Nephron progenitor cell (in vitro differentiated cells): Measurements from ENCODE around the gene ZNF280C.

ENCODE experiments used
- DNase-seq: peaks from one replicate; pipeline ENCODE4 v3.0.0; 2021
- H3K27ac Mint-ChIP-seq: 2 replicates; pipeline ENCODE4 v1.8.0; 2021; ENCODE audit warnings: mild to moderate bottlenecking, moderate library complexity, mixed read lengths
- H3K27me3 Mint-ChIP-seq: 2 replicates; pipeline ENCODE4 v1.8.0; 2021; ENCODE audit warnings: mild to moderate bottlenecking, low read depth, mixed read lengths; ENCODE audit not compliant: poor library complexity
- H3K36me3 Mint-ChIP-seq: 2 replicates; pipeline ENCODE4 v1.8.0; 2021; ENCODE audit warnings: low read depth, mixed read lengths
- H3K4me1 Mint-ChIP-seq: 2 replicates; pipeline ENCODE4 v1.8.0; 2021; ENCODE audit warnings: mixed read lengths
- H3K4me3 Mint-ChIP-seq: 2 replicates; pipeline ENCODE4 v1.8.0; 2021; ENCODE audit warnings: mild to moderate bottlenecking, moderate library complexity, mixed read lengths
- H3K9me3 Mint-ChIP-seq: 2 replicates; pipeline ENCODE4 v1.8.0; 2021; ENCODE audit warnings: mild to moderate bottlenecking, moderate library complexity, mixed read lengths
- TF ChIP-seq, protein P1 (sequence below): fragments of 200-600 bp; sonication (generic); IDR thresholded peaks from 2 replicates; pipeline ENCODE4 v1.5.0; 2021; ENCODE audit warnings: antibody characterized with exemption

ZNF280C gene

DNA sequence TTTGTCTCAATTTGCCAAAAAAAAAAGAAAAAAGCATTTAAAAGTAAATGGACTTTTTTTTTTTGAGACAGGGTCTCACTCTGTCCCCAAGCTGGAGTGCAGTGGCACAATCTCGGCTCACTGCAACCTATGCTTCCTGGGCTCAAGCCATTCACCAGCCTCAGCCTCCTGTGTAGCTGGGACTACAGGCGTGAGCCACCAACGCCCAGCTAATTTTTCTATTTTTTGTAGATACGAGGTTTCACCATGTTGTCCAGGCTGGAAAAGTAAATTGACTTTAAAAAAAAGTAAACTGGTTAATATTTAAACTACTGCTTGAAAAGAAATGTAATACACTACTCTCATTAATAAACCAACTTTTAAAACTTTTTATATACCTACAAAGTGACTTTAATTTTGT, 108.9 kb downstream of the ZNF280C start:
- Mint-ChIP-seq H3K4me3 (no peak overlapping the region), H3K9me3 (peaks cover 29% of the 10 kb centered on the region), H3K27me3 (no peaks in the 10 kb centered on the region), H3K4me1 (peaks cover 20% of the 10 kb centered on the region), H3K36me3 (peaks cover 11% of the 10 kb centered on the region), H3K27ac (no peak overlapping the region)
- TF ChIP-seq, protein P1, sequence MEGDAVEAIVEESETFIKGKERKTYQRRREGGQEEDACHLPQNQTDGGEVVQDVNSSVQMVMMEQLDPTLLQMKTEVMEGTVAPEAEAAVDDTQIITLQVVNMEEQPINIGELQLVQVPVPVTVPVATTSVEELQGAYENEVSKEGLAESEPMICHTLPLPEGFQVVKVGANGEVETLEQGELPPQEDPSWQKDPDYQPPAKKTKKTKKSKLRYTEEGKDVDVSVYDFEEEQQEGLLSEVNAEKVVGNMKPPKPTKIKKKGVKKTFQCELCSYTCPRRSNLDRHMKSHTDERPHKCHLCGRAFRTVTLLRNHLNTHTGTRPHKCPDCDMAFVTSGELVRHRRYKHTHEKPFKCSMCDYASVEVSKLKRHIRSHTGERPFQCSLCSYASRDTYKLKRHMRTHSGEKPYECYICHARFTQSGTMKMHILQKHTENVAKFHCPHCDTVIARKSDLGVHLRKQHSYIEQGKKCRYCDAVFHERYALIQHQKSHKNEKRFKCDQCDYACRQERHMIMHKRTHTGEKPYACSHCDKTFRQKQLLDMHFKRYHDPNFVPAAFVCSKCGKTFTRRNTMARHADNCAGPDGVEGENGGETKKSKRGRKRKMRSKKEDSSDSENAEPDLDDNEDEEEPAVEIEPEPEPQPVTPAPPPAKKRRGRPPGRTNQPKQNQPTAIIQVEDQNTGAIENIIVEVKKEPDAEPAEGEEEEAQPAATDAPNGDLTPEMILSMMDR = no peak
- no peak for DNase-seq

DNA sequence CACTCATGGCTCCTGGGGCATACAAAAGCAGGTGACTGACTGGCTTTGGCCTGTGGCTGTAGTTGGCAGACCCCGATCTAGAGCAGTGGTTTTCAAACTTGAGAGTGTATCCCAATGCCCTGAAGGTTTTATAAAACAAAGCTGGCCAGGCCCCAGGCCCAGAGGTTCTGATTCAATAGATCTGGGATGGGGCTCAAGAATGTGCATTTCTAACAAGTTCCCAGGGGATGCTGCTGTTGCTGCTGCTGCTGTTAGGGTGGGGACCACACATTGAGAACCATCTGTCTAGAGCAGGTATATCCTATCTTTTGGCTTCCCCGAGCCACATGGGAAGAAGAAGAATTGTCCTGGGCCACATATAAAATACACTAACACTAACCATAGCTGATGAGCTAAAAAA, 110.4 kb downstream of the ZNF280C start:
- H3K9me3 Mint-ChIP-seq = peaks cover 25% of the 10 kb centered on the region
- DNase-seq = no peak
- no peak overlapping the region for H3K27ac Mint-ChIP-seq
- TF ChIP-seq, protein P1 = no peak
- peaks cover 11% of the 10 kb centered on the region for H3K36me3 Mint-ChIP-seq
- H3K4me1 Mint-ChIP-seq = peaks cover 12% of the 10 kb centered on the region
- H3K27me3 Mint-ChIP-seq = no peaks in the 10 kb centered on the region
- H3K4me3 Mint-ChIP-seq = no peak overlapping the region

DNA sequence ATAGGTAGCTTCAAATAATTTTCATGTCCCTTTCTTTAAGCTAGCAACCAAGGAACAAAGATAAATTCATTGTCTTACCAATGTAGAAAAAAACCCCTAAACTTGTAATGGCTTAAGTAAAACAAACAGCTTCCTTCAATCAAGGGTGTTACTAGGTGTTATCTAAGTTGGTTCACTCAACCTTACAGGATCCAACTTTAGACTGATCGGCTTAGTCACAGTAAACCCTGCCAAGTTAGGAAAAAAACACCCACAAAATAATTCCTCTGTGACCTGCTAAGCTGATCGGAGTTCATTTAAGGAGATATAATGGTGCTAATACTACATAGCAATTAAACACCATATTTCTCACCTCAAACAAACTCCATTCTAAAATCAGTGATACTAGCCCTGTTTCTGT, 113.1 kb downstream of the ZNF280C start:
- no peak for DNase-seq
- no peak overlapping the region for H3K27ac Mint-ChIP-seq
- TF ChIP-seq, protein P1 = no peak
- H3K27me3 Mint-ChIP-seq = no peaks in the 10 kb centered on the region
- H3K4me1 Mint-ChIP-seq = no peaks in the 10 kb centered on the region
- no peaks in the 10 kb centered on the region for H3K36me3 Mint-ChIP-seq
- no peak overlapping the region for H3K4me3 Mint-ChIP-seq
- peaks cover 24% of the 10 kb centered on the region for H3K9me3 Mint-ChIP-seq
